ENCODE measurements around the gene SCAF8.

The SCAF8 gene

DNA sequence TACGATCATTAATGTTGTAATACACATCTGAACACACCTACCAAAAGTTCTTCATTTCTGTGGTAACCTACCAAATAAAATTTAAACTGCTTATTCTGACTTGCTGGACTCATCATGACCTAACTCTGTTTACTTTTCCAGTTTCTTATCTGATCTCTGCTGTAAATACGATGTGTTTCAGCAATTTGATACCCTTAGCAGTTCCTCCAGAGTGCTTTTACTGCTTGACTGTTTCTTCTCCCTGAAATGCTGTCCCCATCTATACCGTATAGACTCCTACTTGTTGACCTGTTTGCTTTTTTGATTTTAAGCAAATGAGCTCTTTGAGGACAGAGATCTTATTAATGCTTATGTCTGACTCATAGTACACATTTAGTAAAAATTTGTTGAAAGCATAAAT, 119.5 kb downstream of the SCAF8 start:
- TF ChIP-seq POLR2A (IDR thresholded peaks at IDR 0.05; ENCODE audit: low read length) (no peak), GATA1 (IDR thresholded peaks at IDR 0.05; ENCODE audit: low read depth, low read length) (no peak)
- DNase-seq = no peak

DNA sequence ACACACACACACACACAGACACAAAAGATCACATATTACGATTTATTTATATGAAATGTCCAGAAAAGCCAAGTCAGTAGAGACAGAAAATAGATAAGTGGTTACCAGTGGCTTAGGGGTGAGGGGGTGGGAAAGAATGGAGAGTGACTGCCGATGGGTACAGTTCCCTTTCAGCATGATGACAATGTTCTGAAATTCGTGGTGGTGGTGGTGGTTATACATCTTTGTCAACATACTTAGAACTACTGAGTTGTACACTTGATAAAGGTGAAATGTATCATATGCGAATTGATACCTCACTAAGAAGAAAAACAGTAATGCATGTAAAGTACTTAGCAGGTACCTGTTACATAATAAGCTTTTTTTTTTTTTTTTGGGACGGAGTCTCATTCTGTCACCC, 124.3 kb downstream of the SCAF8 start:
- no peak for DNase-seq
- no peak for TF ChIP-seq POLR2A (IDR thresholded peaks at IDR 0.05; ENCODE audit: low read length)
- no peak for TF ChIP-seq GATA1 (IDR thresholded peaks at IDR 0.05; ENCODE audit: low read depth, low read length)

DNA sequence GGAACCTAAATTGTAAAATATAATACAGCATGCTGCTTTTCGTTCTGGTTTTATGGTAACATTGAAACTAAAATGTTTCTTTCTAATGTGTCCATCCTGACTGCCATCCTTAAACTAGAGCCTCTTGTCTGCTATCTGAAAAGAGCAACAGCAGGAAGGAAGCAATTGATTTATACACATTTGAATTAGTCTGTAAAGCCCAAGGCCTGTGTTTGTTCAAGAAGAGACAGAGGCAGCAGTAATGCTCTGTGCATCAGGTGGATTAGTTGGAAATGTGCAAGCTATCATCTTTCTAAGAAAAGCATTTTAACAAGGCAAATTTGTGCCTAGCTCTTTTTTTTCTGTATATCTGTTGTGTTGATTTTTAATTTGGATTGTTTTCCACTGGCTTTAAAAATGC, 128.6 kb downstream of the SCAF8 start:
- no peak for DNase-seq
- no peak for TF ChIP-seq GATA1 (IDR thresholded peaks at IDR 0.05; ENCODE audit: low read depth, low read length)
- no peak for TF ChIP-seq POLR2A (IDR thresholded peaks at IDR 0.05; ENCODE audit: low read length)

DNA sequence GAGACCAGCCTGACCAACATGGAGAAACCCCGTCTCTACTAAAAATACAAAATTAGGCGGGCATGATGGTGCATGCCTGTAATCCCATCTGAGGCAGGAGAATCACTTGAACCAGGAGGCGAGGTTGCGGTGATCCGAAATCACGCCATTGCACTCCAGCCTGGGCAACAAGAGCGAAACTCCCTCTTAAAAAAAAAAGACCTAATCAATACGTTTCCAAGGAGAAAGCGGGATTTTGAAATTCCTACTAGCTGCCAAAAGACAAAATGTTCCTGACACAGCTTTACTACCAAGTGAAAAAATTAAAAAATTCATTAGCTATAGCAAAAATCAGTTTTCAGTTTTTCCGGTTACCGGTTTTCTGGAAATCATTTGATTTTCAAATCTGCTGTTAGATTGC, 129.3 kb downstream of the SCAF8 start:
- DNase-seq = no peak
- no peak for TF ChIP-seq GATA1 (IDR thresholded peaks at IDR 0.05; ENCODE audit: low read depth, low read length)
- no peak for TF ChIP-seq POLR2A (IDR thresholded peaks at IDR 0.05; ENCODE audit: low read length)

DNA sequence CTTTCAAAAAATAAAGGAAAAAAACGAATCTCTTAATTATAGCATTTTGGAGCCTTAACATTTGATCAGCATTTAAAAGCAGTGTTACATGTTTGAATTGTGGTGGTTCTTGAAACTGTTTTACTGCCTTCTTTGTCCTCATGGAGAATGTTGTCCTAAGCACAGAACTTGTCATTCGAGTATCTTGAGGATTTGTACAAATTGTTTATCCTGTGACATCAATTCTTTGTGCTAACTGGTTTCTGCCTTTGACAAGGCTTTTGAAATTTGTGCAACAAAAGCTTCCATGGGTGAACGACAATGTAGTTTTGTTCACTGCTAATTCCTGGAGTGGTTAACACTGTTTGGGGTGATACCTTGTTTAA, 130.8 kb downstream of the SCAF8 start:
- TF ChIP-seq GATA1 (IDR thresholded peaks at IDR 0.05; ENCODE audit: low read depth, low read length) (no peak), POLR2A (IDR thresholded peaks at IDR 0.05; ENCODE audit: low read length) (no peak)

DNA sequence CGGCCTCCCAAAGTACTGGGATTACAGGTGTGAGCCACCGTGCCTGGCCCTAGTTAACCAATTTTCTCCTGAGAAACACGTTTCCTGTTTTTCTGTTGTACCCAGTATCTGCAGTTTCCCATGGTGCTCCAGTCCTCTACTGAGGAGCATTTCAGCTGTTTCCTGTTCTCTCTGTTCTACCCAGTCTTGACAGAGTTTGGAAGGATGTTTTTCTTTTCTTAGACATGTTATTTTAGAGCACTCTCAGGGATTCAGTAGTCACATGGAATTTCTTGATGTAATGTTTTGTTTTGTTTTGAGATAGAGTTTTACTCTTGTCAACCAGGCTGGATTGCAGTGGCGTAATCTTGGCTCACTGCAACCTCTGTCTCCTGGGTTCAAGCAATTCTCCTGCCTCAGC, 132.1 kb downstream of the SCAF8 start:
- no peak for DNase-seq
- TF ChIP-seq POLR2A (IDR thresholded peaks at IDR 0.05; ENCODE audit: low read length) = no peak
- no peak for TF ChIP-seq GATA1 (IDR thresholded peaks at IDR 0.05; ENCODE audit: low read depth, low read length)

More for the DNA sequence above, 130.8 kb downstream of the SCAF8 start:
- DNase-seq = no peak

DNA sequence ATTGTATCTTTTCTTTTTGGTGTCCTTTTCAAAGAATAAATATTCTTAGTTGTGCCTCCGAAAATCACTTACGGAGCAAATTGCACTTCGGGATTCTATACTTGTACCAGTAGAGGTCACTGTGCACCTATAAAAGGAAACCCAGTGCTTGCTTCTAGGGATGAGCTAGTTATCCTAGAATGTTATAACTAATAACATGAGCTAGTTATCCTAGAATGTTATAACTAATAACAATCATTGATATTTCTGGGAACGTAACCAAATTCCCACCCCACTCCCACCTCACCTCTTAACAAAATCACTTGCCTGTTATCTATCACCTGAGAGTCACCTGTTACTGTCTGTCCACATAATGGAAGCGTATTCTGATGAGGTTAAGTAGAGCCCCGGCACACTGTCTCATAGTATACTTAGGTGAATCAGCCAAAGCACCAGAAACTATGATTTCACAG, 135.0 kb downstream of the SCAF8 start:
- TF ChIP-seq POLR2A (IDR thresholded peaks at IDR 0.05; ENCODE audit: low read length) = no peak
- no peak for TF ChIP-seq GATA1 (IDR thresholded peaks at IDR 0.05; ENCODE audit: low read depth, low read length)

DNA sequence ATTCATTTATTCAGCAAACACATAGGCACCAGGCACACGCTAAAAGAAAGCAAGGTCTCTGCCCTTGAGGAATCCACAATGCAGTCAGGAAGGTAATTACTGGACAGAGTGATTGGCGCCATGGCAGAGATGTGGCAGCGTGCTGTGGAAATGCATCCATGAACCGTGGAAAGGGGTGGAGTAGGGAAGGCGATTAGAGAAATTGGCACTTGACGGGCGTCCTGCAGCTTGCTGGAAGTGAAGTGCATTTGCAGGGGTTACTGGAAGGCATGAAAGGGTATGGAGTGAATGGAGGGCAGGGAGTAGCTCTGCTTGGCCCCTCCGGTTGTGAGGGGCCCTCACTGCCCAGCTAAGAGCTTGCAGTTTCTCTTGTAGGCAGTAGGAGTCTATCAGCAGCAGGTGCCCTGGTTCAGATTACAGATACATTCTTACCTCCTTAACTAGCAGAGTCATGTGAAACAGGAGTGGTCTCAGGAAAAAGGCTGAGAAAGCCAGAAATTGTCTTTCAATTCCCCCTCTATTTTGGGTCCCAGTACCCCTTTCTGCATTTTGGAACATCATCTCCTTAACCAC, 139.4 kb downstream of the SCAF8 start:
- DNase-seq = no peak
- TF ChIP-seq POLR2A (IDR thresholded peaks at IDR 0.05; ENCODE audit: low read length) (no peak), GATA1 (IDR thresholded peaks at IDR 0.05; ENCODE audit: low read depth, low read length) (no peak)

More for the DNA sequence above, 135.0 kb downstream of the SCAF8 start:
- peak; percentile 47 to 60 for DNase-seq

DNA sequence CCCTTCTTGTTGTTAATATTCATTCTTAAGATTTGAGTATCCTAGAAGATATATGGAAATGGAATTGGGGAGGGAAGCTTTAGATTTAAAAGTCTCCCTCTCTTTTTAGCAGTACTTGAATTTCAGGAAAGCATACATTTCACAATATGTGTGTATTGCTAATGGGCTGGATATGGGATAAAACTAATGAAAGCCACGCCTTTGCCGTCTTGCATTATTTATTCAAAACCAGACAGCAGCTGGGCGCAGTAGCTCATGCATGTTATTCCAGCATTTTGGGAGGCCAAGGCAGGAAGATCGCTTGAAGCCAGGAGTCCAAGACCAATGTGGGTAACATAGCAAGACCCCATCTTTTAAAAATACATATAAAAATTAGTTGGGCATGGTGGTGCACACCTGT, 140.3 kb downstream of the SCAF8 start:
- TF ChIP-seq GATA1 (IDR thresholded peaks at IDR 0.05; ENCODE audit: low read depth, low read length) = no peak
- no peak for TF ChIP-seq POLR2A (IDR thresholded peaks at IDR 0.05; ENCODE audit: low read length)

DNA sequence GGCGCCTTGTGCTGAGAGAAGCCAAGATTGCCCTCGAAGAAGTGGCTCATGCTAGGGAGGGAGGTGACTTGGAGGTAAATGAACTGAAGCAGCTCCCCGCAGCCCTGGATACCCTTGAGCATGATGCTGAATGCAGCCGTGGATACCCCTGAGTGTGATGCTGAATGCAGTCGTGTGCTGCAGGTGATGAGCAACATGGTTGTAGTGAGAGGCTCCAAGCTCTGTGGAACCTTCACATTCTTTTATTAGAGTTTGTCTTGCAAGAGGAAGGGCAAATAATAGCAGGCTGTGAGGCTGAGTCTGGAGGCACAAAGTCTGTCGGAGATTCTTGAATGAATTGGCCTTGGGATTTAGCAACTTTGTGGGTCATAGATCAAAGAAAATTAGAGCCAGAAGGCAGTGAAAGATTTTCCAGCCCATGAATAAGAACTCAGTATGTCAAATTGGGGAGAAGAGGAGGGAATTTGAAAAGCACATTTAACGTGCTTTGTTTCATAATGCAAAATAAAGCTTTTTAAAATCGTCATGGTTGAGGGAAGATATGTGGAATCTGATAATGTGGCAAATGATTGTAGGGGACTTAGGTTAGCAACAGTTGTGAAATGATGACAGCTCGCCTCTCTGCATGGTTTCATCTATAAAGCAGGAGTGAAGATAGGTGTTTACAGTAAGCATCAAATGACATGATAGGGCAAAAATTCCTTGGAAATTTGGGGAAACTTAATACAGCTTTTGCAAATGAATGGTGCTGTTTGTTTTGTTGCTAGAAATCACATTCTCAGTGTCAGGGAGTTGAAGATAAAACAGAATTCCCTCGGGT, 141.8 kb downstream of the SCAF8 start:
- TF ChIP-seq POLR2A (IDR thresholded peaks at IDR 0.05; ENCODE audit: low read length) (no peak), GATA1 (IDR thresholded peaks at IDR 0.05; ENCODE audit: low read depth, low read length) (no peak)
- no peak for DNase-seq

More for the DNA sequence above, 140.3 kb downstream of the SCAF8 start:
- DNase-seq = no peak

DNA sequence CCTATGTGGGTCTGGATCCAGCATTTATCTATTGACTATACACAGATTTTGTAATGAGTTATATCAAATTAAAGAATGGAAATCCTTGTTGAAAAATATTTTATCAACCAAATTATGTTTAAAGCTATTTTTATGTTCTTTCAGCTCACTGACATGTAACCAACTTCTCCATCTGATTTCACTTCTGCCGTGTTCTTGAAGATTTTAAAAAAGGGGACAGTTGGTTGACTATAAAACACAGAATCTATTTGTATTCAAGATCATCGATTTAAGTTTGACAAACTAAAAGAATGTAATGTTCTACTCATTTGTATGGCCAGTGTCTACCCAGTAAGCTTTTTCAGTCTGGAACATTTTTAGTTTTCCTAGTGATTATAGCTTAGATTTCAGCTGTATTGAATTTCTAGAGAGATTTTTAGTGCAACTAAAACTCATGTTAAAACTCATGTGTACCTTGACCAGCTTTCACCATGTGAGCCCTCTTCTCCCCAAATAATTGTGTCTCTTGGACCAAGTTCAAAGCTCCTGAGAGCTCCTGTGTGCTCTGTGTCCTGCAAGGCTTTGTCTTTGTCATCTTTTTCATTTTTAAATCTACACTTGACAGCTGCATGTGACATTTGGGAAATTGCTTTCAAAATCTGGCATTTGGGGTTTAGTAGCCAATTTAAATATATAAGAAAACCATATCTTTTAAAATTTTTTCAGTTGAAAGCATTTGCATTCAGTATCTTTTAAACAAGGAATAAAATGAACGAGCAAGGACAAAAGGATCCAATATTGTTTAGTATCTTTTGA, 143.5 kb downstream of the SCAF8 start:
- TF ChIP-seq POLR2A (IDR thresholded peaks at IDR 0.05; ENCODE audit: low read length) (no peak), GATA1 (IDR thresholded peaks at IDR 0.05; ENCODE audit: low read depth, low read length) (no peak)
- no peak for DNase-seq

DNA sequence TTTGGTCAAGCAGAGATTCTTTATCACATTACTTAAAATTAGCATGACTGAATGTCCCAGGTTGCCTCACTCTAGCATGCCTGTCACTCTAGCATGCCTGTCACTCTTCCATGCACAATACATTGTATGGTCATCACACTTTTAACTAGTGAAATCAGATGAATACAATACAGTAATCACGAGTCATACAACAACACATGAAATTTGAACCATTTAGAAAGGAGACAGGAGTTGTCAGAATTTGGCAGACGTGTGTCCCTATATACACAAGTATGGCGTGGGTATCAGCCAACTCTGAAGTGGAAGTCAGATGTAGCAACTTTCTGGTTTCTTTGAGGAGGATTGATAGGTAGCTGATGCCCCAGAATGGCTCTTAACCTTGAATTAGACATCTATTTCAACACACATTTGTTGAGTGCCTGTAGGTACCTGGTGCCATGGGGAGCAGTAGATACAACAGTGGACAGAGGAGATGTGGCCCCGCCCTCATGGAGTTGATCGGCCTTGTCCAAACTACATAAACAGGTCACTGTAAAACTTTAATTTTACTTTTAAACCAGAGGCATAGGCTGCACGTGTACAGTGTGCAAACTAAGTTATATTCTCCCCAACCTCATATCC, 145.8 kb downstream of the SCAF8 start:
- TF ChIP-seq GATA1 (IDR thresholded peaks at IDR 0.05; ENCODE audit: low read depth, low read length) (no peak), POLR2A (IDR thresholded peaks at IDR 0.05; ENCODE audit: low read length) (no peak)

DNA sequence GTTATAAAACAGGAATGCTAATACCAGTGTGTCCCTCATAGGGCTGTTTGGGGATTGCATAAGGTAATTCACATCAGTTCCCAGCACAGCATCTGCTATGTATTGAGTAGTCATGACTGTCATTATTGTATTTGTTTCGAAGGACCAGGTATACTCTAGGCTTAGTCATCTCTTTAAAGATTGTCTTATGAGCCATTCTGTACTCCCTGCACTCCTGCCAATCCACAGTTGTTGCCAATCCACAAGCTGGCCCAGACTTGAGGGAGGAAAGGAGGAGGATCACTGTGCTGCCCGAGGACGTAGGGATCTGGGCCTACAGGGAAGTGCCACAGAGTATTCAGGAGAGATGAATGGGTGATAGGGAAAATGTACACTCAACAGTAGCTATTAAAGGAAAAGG, 148.9 kb downstream of the SCAF8 start:
- DNase-seq = no peak
- TF ChIP-seq GATA1 (IDR thresholded peaks at IDR 0.05; ENCODE audit: low read depth, low read length) (no peak), POLR2A (IDR thresholded peaks at IDR 0.05; ENCODE audit: low read length) (no peak)

More for the DNA sequence above, 145.8 kb downstream of the SCAF8 start:
- no peak for DNase-seq

Measured in erythroblast (primary cell).